Stimulated activated naive CD4-positive, alpha-beta T cell treated with Interleukin-2 at 50 U/mL for 16 hours (primary cell): ENCODE data around the gene CACNA1I.

Experiments
- DNase-seq: peaks from one replicate; lab custom pipeline; 2025; lab: John Stamatoyannopoulos, UW

The CACNA1I gene

GRCh38 chr22:39699631-39700360 lies 129.2 kb downstream of the CACNA1I start:
- no peak for DNase-seq

- no peak for DNase-seq
Measured at GRCh38 chr22:39700565-39700964, 130.0 kb downstream of the CACNA1I start.

- DNase-seq: no peak
Measured at GRCh38 chr22:39703091-39703490, 132.5 kb downstream of the CACNA1I start.

GRCh38 chr22:39703928-39704639 lies 133.5 kb downstream of the CACNA1I start:
- no peak for DNase-seq

- DNase-seq: no peak
Measured at GRCh38 chr22:39705386-39705785, 134.8 kb downstream of the CACNA1I start.

GRCh38 chr22:39706376-39707140 lies 136.0 kb downstream of the CACNA1I start:
- DNase-seq: no peak

- DNase-seq: no peak
Measured at GRCh38 chr22:39707351-39707750, 136.8 kb downstream of the CACNA1I start.

GRCh38 chr22:39707816-39708215 lies 137.3 kb downstream of the CACNA1I start:
- DNase-seq: no peak

GRCh38 chr22:39710380-39711150 lies 140.0 kb downstream of the CACNA1I start:
- no peak for DNase-seq

GRCh38 chr22:39712081-39712480 lies 141.5 kb downstream of the CACNA1I start:
- no peak for DNase-seq

GRCh38 chr22:39712751-39713525 lies 142.4 kb downstream of the CACNA1I start:
- no peak for DNase-seq

- DNase-seq: no peak
Measured at GRCh38 chr22:39713799-39714290, 143.3 kb downstream of the CACNA1I start.

GRCh38 chr22:39714321-39714720 lies 143.8 kb downstream of the CACNA1I start:
- no peak for DNase-seq

- DNase-seq: no peak
Measured at GRCh38 chr22:39715778-39716495, 145.4 kb downstream of the CACNA1I start.

GRCh38 chr22:39716534-39716933 lies 146.0 kb downstream of the CACNA1I start:
- no peak for DNase-seq

GRCh38 chr22:39717099-39717498 lies 146.5 kb downstream of the CACNA1I start:
- no peak for DNase-seq

GRCh38 chr22:39718206-39718605 lies 147.7 kb downstream of the CACNA1I start:
- no peak for DNase-seq

- DNase-seq: no peak
Measured at GRCh38 chr22:39718921-39719475, 148.4 kb downstream of the CACNA1I start.

GRCh38 chr22:39719559-39720450 lies 149.3 kb downstream of the CACNA1I start:
- no peak for DNase-seq
